Measurements from ENCODE around the gene COBL.

COBL gene

DNA sequence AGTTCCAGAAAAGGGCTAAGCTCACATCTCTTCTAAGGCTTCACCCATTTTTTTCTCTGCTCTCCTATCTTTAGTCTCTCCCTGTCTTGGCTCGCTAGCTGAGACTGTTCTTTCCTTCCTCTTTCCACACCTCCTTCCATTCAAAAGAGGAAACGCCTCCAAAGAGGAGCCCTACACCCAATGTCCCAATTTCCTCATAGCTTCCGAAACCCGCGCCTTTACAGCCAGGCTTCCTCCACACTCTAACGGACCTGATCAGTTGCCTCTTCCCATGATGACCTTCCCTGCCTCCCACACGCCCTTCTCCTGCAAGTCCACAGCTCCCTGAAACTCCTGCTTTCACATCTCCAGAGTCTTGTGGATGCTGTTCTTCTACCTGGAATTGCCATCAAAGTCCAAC lies 71.7 kb downstream of the COBL start:
- no peak overlapping the region for H3K4me3 ChIP-seq (ENCODE audit: control insufficient read depth, low read depth, low read length)
- TF ChIP-seq, protein P1, sequence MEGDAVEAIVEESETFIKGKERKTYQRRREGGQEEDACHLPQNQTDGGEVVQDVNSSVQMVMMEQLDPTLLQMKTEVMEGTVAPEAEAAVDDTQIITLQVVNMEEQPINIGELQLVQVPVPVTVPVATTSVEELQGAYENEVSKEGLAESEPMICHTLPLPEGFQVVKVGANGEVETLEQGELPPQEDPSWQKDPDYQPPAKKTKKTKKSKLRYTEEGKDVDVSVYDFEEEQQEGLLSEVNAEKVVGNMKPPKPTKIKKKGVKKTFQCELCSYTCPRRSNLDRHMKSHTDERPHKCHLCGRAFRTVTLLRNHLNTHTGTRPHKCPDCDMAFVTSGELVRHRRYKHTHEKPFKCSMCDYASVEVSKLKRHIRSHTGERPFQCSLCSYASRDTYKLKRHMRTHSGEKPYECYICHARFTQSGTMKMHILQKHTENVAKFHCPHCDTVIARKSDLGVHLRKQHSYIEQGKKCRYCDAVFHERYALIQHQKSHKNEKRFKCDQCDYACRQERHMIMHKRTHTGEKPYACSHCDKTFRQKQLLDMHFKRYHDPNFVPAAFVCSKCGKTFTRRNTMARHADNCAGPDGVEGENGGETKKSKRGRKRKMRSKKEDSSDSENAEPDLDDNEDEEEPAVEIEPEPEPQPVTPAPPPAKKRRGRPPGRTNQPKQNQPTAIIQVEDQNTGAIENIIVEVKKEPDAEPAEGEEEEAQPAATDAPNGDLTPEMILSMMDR (IDR thresholded peaks at IDR 0.05; ENCODE audit: control insufficient read depth, insufficient read depth, low read depth, low read length, missing control alignments) = no peak
- no peak for DNase-seq (ENCODE audit: low read depth)

DNA sequence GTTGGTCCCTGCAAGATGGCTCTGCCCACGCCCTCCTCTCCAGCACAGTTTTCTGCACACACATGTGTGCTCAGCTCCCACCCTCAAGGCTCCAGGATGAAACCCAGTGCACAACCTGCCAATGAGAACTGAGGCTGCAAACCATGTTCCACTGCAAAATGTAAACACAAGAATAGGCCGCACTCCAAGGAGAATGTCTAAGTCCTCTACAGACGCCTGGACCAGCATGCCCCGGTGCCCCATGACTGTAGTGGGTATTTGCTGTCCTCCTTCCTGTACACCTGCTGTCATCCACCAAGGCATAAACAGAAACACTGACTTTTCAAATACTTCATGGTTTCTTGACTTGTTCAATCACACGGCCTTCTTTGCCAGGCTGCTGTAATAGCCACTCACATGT lies 72.6 kb downstream of the COBL start:
- no peak for DNase-seq (ENCODE audit: low read depth)
- H3K4me3 ChIP-seq (ENCODE audit: control insufficient read depth, low read depth, low read length) = no peak overlapping the region
- TF ChIP-seq, protein P1 (IDR thresholded peaks at IDR 0.05; ENCODE audit: control insufficient read depth, insufficient read depth, low read depth, low read length, missing control alignments) = no peak

DNA sequence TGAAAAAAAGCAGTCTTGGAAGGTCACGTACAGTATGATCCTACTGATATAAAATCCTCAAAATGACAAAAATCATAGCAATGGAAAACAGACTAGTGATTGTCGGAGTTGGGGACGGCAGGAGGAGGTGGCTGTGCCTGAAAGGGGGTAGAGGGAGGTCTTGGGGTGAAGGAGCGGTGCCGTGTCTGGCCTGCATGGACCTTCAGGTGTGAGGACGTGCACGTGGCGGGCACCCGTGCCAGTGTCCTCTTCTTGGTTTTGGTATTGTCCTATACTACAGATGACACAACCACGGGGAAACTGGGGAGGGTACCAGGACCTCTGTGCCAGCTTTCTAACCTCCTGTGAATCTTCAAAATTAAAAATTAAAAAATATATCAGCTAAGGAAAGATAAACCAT lies 73.0 kb downstream of the COBL start:
- no peak for DNase-seq (ENCODE audit: low read depth)
- no peak overlapping the region for H3K4me3 ChIP-seq (ENCODE audit: control insufficient read depth, low read depth, low read length)
- TF ChIP-seq, protein P1 (IDR thresholded peaks at IDR 0.05; ENCODE audit: control insufficient read depth, insufficient read depth, low read depth, low read length, missing control alignments) = no peak

DNA sequence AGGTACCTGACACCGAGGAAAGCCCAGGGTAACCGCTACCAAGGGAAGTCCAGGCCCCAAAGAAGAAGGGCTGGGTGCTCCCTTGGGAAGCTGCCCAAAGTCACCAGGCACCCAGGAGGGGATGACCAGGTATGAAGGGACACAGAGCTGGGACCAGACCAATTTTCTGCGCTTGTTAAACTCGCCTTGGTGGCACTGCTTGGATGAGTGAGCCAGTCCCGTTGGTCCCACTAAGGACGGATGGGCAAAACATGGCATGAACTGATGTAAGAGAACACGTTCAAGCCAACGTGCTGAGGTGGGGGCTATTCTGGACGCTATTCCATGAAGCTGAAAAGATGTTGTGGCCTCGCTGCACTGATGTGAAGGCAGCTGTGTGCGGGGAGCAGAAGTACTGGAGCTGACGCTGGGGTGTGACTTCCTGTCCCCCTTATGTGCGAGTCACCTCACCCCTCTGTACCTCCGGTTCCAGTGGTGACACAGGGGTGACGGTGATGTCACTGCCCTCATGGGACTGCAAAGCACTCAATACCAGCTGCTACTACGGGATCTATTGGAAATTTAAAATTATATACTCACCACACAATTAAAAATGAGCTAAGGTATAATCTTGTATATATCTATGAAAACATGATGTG lies 73.6 kb downstream of the COBL start:
- H3K4me3 ChIP-seq (ENCODE audit: control insufficient read depth, low read depth, low read length) = no peak overlapping the region
- TF ChIP-seq, protein P1 (IDR thresholded peaks at IDR 0.05; ENCODE audit: control insufficient read depth, insufficient read depth, low read depth, low read length, missing control alignments) = no peak
- DNase-seq (ENCODE audit: low read depth) = no peak

DNA sequence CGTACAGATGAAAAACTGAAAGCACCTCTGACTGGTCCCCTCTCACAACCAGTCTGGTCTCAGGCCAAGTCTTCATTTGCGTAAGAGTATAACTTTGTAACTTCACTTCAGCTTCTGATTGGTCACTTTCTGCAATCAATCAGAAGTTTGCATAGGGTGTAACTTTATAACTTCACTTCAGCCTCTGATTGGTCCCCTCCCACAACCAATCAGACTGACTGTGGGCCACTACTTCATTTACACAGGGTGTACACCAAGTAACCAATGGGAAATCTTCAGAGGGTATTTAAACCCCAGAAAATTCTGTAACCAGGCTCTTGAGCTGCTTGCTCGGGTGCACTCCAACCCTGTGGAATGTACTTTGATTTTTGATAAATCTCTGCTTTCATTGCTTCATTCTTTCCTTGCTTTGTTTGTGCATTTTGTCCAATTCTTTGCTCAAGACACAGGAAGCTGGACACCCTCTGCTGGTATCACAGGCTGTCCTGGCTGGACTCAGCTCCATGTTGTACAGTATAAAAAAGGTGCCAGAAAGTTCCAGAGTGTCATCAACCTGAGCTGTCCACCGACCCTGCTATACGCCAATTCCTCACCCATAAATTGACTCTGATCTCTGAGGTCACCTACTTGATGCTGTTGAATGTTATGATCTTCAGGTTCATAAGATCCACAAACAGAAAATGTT lies 74.5 kb downstream of the COBL start:
- no peak for DNase-seq (ENCODE audit: low read depth)
- TF ChIP-seq, protein P1 (IDR thresholded peaks at IDR 0.05; ENCODE audit: control insufficient read depth, insufficient read depth, low read depth, low read length, missing control alignments) = no peak

DNA sequence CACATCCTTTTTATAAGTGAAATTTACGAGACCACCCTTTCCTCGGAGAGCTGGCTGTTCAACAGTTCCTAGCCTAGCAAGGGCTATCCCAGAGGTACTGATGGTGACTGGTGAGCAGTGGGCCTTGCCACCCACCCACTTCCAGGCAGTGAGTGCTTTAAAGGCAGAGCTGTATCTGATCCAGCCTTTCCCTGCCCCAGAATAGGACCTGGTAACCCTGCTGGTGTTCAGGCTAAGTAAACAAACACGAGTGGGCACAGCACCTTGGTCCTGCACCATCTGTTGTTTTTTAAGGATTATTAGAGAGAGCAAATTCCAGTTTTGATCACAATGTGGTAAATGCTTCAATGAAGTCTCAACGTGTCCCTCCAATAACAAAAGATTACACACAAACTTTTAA lies 75.7 kb downstream of the COBL start:
- H3K4me3 ChIP-seq (ENCODE audit: control insufficient read depth, low read depth, low read length) = no peak overlapping the region
- DNase-seq (ENCODE audit: low read depth) = no peak
- TF ChIP-seq, protein P1 (IDR thresholded peaks at IDR 0.05; ENCODE audit: control insufficient read depth, insufficient read depth, low read depth, low read length, missing control alignments) = no peak

More for the DNA sequence above, 74.5 kb downstream of the COBL start:
- no peak overlapping the region for H3K4me3 ChIP-seq (ENCODE audit: control insufficient read depth, low read depth, low read length)
